ENCODE data around the gene RERE. TPM values are rescaled to one million over a fixed set of nuclear protein-coding genes. Genes with fewer than 3 reads are reported as not detected.

The RERE gene
- total and polyA plus RNA-seq, 5 donors = 72.4 to 175 (median 161) TPM

- no peaks in the 10 kb centered on the region for H3K27me3 ChIP-seq (ENCODE audit: control insufficient read depth, insufficient read depth)
- H3K4me1 ChIP-seq (ENCODE audit: control insufficient read depth, insufficient read depth, low read length) = peaks cover 2% of the 10 kb centered on the region
- H3K27ac ChIP-seq (ENCODE audit: low read length) = no peak overlapping the region
- 89% methylated on average over 4 of the region's 4 CpGs for WGBS
- intact Hi-C loops (cut with DNase I) = no loop called here
- ATAC-seq (no peak), DNase-seq (no peak)
- H3K9me3 ChIP-seq (ENCODE audit: control insufficient read depth, low read length) = no peaks in the 10 kb centered on the region
- H3K4me3 ChIP-seq (ENCODE audit: low read length) = no peak overlapping the region
Measured at GRCh38 chr1:8751984-8752383, 65.5 kb downstream of the RERE start.

GRCh38 chr1:8747879-8748825 lies 69.3 kb downstream of the RERE start:
- no peak for ATAC-seq
- H3K4me3 ChIP-seq (ENCODE audit: low read length) = no peak overlapping the region
- DNase-seq = no peak
- intact Hi-C loops (cut with DNase I) = loop anchor here in 1 of 4 donors (10.0 kb wide), 1 partner anchor 97 kb away; no protein-coding TSS in a partner anchor
- H3K27me3 ChIP-seq (ENCODE audit: control insufficient read depth, insufficient read depth) = no peaks in the 10 kb centered on the region
- H3K4me1 ChIP-seq (ENCODE audit: control insufficient read depth, insufficient read depth, low read length) = no peaks in the 10 kb centered on the region
- 79% methylated on average over 15 of the region's 15 CpGs for WGBS
- H3K9me3 ChIP-seq (ENCODE audit: control insufficient read depth, low read length) = no peaks in the 10 kb centered on the region
- no peak overlapping the region for H3K27ac ChIP-seq (ENCODE audit: low read length)

- H3K27ac ChIP-seq (ENCODE audit: low read length) = no peak overlapping the region
- 87% methylated on average over 3 of the region's 3 CpGs for WGBS
- H3K4me1 ChIP-seq (ENCODE audit: control insufficient read depth, insufficient read depth, low read length) = no peaks in the 10 kb centered on the region
- no peaks in the 10 kb centered on the region for H3K9me3 ChIP-seq (ENCODE audit: control insufficient read depth, low read length)
- H3K4me3 ChIP-seq (ENCODE audit: low read length) = no peak overlapping the region
- intact Hi-C loops (cut with DNase I) = loop anchor here in 1 of 4 donors (10.0 kb wide), 1 partner anchor 98 kb away; no protein-coding TSS in a partner anchor
- no peak for ATAC-seq
- DNase-seq = no peak
- no peaks in the 10 kb centered on the region for H3K27me3 ChIP-seq (ENCODE audit: control insufficient read depth, insufficient read depth)
Measured at GRCh38 chr1:8746554-8746953, 70.9 kb downstream of the RERE start.

- intact Hi-C loops (cut with DNase I) = loop anchor here in 1 of 4 donors (10.0 kb wide), 1 partner anchor 99 kb away; no protein-coding TSS in a partner anchor
- no peak overlapping the region for H3K27ac ChIP-seq (ENCODE audit: low read length)
- 87% methylated on average over 6 of the region's 6 CpGs for WGBS
- DNase-seq (no peak), ATAC-seq (no peak)
- no peak overlapping the region for H3K4me3 ChIP-seq (ENCODE audit: low read length)
- H3K9me3 ChIP-seq (ENCODE audit: control insufficient read depth, low read length) = no peaks in the 10 kb centered on the region
- no peaks in the 10 kb centered on the region for H3K4me1 ChIP-seq (ENCODE audit: control insufficient read depth, insufficient read depth, low read length)
- no peaks in the 10 kb centered on the region for H3K27me3 ChIP-seq (ENCODE audit: control insufficient read depth, insufficient read depth)
Measured at GRCh38 chr1:8745749-8746390, 71.6 kb downstream of the RERE start.

GRCh38 chr1:8745346-8745745 lies 72.1 kb downstream of the RERE start:
- ATAC-seq = no peak
- Histone ChIP-seq H3K4me3 (ENCODE audit: low read length) (no peak overlapping the region), H3K27me3 (ENCODE audit: control insufficient read depth, insufficient read depth) (no peaks in the 10 kb centered on the region), H3K4me1 (ENCODE audit: control insufficient read depth, insufficient read depth, low read length) (no peaks in the 10 kb centered on the region), H3K9me3 (ENCODE audit: control insufficient read depth, low read length) (no peaks in the 10 kb centered on the region), H3K27ac (ENCODE audit: low read length) (no peak overlapping the region)
- DNase-seq = no peak
- 82% methylated on average over 6 of the region's 6 CpGs for WGBS
- intact Hi-C loops (cut with DNase I) = loop anchor here in 1 of 4 donors (10.0 kb wide), 1 partner anchor 99 kb away; no protein-coding TSS in a partner anchor

- Histone ChIP-seq H3K4me3 (ENCODE audit: low read length) (no peak overlapping the region), H3K27ac (ENCODE audit: low read length) (no peak overlapping the region), H3K4me1 (ENCODE audit: control insufficient read depth, insufficient read depth, low read length) (no peaks in the 10 kb centered on the region), H3K27me3 (ENCODE audit: control insufficient read depth, insufficient read depth) (no peaks in the 10 kb centered on the region), H3K9me3 (ENCODE audit: control insufficient read depth, low read length) (no peaks in the 10 kb centered on the region)
- ATAC-seq = no peak
- intact Hi-C loops (cut with DNase I) = loop anchor here in 1 of 4 donors (10.0 kb wide), 1 partner anchor 103 kb away; no protein-coding TSS in a partner anchor
- DNase-seq = no peak
- WGBS = 89% methylated on average over 6 of the region's 6 CpGs
Measured at GRCh38 chr1:8742022-8742924, 75.2 kb downstream of the RERE start.

- DNase-seq = no peak
- Histone ChIP-seq H3K4me1 (ENCODE audit: control insufficient read depth, insufficient read depth, low read length) (no peaks in the 10 kb centered on the region), H3K27ac (ENCODE audit: low read length) (no peak overlapping the region), H3K4me3 (ENCODE audit: low read length) (no peak overlapping the region), H3K27me3 (ENCODE audit: control insufficient read depth, insufficient read depth) (no peaks in the 10 kb centered on the region), H3K9me3 (ENCODE audit: control insufficient read depth, low read length) (no peaks in the 10 kb centered on the region)
- intact Hi-C loops (cut with DNase I) = loop anchor here in 1 of 4 donors (10.0 kb wide), 1 partner anchor 105 kb away; no protein-coding TSS in a partner anchor
- ATAC-seq = no peak
Measured at GRCh38 chr1:8740034-8740449, 77.4 kb downstream of the RERE start.

GRCh38 chr1:8739377-8739776 lies 78.1 kb downstream of the RERE start:
- H3K4me1 ChIP-seq (ENCODE audit: control insufficient read depth, insufficient read depth, low read length) = no peaks in the 10 kb centered on the region
- no peak overlapping the region for H3K27ac ChIP-seq (ENCODE audit: low read length)
- no peak for DNase-seq
- intact Hi-C loops (cut with DNase I) = loop anchor here in 1 of 4 donors (10.0 kb wide), 1 partner anchor 765 kb away; no protein-coding TSS in a partner anchor
- ATAC-seq = no peak
- 95% methylated on average over 4 of the region's 4 CpGs for WGBS
- no peaks in the 10 kb centered on the region for H3K9me3 ChIP-seq (ENCODE audit: control insufficient read depth, low read length)
- H3K27me3 ChIP-seq (ENCODE audit: control insufficient read depth, insufficient read depth) = no peaks in the 10 kb centered on the region
- H3K4me3 ChIP-seq (ENCODE audit: low read length) = no peak overlapping the region

GRCh38 chr1:8736927-8737326 lies 80.5 kb downstream of the RERE start:
- no peaks in the 10 kb centered on the region for H3K9me3 ChIP-seq (ENCODE audit: control insufficient read depth, low read length)
- no peaks in the 10 kb centered on the region for H3K27me3 ChIP-seq (ENCODE audit: control insufficient read depth, insufficient read depth)
- no peak overlapping the region for H3K4me3 ChIP-seq (ENCODE audit: low read length)
- DNase-seq (no peak), ATAC-seq (peak; percentile 50 to 77)
- intact Hi-C loops (cut with DNase I) = loop anchor here in 1 of 4 donors (10.0 kb wide), 1 partner anchor 762 kb away; no protein-coding TSS in a partner anchor
- peaks cover 1% of the 10 kb centered on the region for H3K4me1 ChIP-seq (ENCODE audit: control insufficient read depth, insufficient read depth, low read length)
- H3K27ac ChIP-seq (ENCODE audit: low read length) = no peak overlapping the region

GRCh38 chr1:8733484-8733883 lies 84.0 kb downstream of the RERE start:
- WGBS = 95% methylated on average over 2 of the region's 2 CpGs
- DNase-seq = no peak
- intact Hi-C loops (cut with DNase I) = loop anchor here in 1 of 4 donors (5.0 to 10.0 kb wide), 2 partner anchors 171 to 759 kb away; no protein-coding TSS in a partner anchor
- no peaks in the 10 kb centered on the region for H3K9me3 ChIP-seq (ENCODE audit: control insufficient read depth, low read length)
- H3K4me1 ChIP-seq (ENCODE audit: control insufficient read depth, insufficient read depth, low read length) = peaks cover 1% of the 10 kb centered on the region
- H3K4me3 ChIP-seq (ENCODE audit: low read length) = no peak overlapping the region
- H3K27me3 ChIP-seq (ENCODE audit: control insufficient read depth, insufficient read depth) = no peaks in the 10 kb centered on the region
- H3K27ac ChIP-seq (ENCODE audit: low read length) = no peak overlapping the region
- ATAC-seq = no peak

Data from right cardiac atrium (tissue), 5 donors.